HEK293 (cell line): ENCODE results near the gene ADK.

Experiments
- IKZF3 ChIP-seq: fragments of 450-650 bp; IDR thresholded peaks from 2 replicates; pipeline ENCODE4 v1.5.0; 2018; ENCODE audit warnings: missing biosample characterization, mild to moderate bottlenecking, missing genetic modification characterization, moderate library complexity
- ZBTB48 ChIP-seq: fragments of 450-650 bp; formaldehyde crosslinking; IDR thresholded peaks from 2 replicates; pipeline ENCODE4 v1.5.1; 2016; ENCODE audit warnings: missing biosample characterization, missing genetic modification characterization
- ZFP37 ChIP-seq: fragments of 450-650 bp; formaldehyde crosslinking; IDR thresholded peaks from 2 replicates; pipeline ENCODE4 v1.5.1; 2016; ENCODE audit warnings: missing biosample characterization, missing genetic modification characterization
- ZFP69B ChIP-seq: fragments of 450-650 bp; formaldehyde crosslinking; IDR thresholded peaks from 2 replicates; pipeline ENCODE4 v1.5.1; 2016; ENCODE audit warnings: missing biosample characterization, missing genetic modification characterization
- ZIC2 ChIP-seq: fragments of 450-650 bp; formaldehyde crosslinking; IDR thresholded peaks from 2 replicates; pipeline ENCODE4 v1.5.1; 2016; ENCODE audit warnings: missing biosample characterization, missing genetic modification characterization
- ZNF114 ChIP-seq: fragments of 450-650 bp; formaldehyde crosslinking; IDR thresholded peaks from 2 replicates; pipeline ENCODE4 v1.5.0; 2017; ENCODE audit warnings: missing biosample characterization, missing genetic modification characterization
- ZNF202 ChIP-seq: fragments of 450-650 bp; formaldehyde crosslinking; IDR thresholded peaks from 2 replicates; pipeline ENCODE4 v1.5.1; 2016; ENCODE audit warnings: missing biosample characterization, missing genetic modification characterization, borderline replicate concordance
- ZNF221 ChIP-seq: fragments of 450-650 bp; formaldehyde crosslinking; IDR thresholded peaks from 2 replicates; pipeline ENCODE4 v1.5.1; 2017; ENCODE audit warnings: missing biosample characterization, missing genetic modification characterization, borderline replicate concordance
- ZNF341 ChIP-seq: fragments of 450-650 bp; formaldehyde crosslinking; IDR thresholded peaks from 2 replicates; pipeline ENCODE4; 2016; ENCODE audit warnings: low read depth, missing biosample characterization, missing genetic modification characterization
- ZNF362 ChIP-seq: fragments of 450-650 bp; formaldehyde crosslinking; IDR thresholded peaks from 2 replicates; pipeline ENCODE4 v1.5.1; 2016; ENCODE audit warnings: missing biosample characterization, missing genetic modification characterization
- ZNF514 ChIP-seq: fragments of 450-650 bp; formaldehyde crosslinking; IDR thresholded peaks from 2 replicates; pipeline ENCODE4 v1.5.1; 2016; ENCODE audit warnings: missing biosample characterization, missing genetic modification characterization
- ZNF518A ChIP-seq: fragments of 450-650 bp; formaldehyde crosslinking; conservative IDR thresholded peaks from 2 replicates; pipeline ENCODE4 v1.5.1; 2016; ENCODE audit warnings: low read depth, missing biosample characterization, missing genetic modification characterization
- ZNF600 ChIP-seq: fragments of 450-650 bp; formaldehyde crosslinking; IDR thresholded peaks from 2 replicates; pipeline ENCODE4 v1.5.1; 2016; ENCODE audit warnings: missing biosample characterization, missing genetic modification characterization
- ZNF645 ChIP-seq: fragments of 450-650 bp; formaldehyde crosslinking; IDR thresholded peaks from 2 replicates; pipeline ENCODE4; 2016; ENCODE audit warnings: missing biosample characterization, missing genetic modification characterization
- ZNF791 ChIP-seq: fragments of 450-650 bp; formaldehyde crosslinking; IDR thresholded peaks from 2 replicates; pipeline ENCODE4 v1.5.1; 2016; ENCODE audit warnings: missing biosample characterization, missing genetic modification characterization
- ZSCAN16 ChIP-seq: fragments of 450-650 bp; formaldehyde crosslinking; IDR thresholded peaks from 2 replicates; pipeline ENCODE4 v1.5.1; 2016; ENCODE audit warnings: missing biosample characterization, missing genetic modification characterization
- TF ChIP-seq, protein P1 (sequence below): fragments of 450-650 bp; formaldehyde crosslinking; IDR thresholded peaks from 2 replicates; pipeline ENCODE4 v1.5.1; 2016; ENCODE audit warnings: missing biosample characterization, missing genetic modification characterization
- TF ChIP-seq, protein P2 (sequence below): fragments of 450-650 bp; formaldehyde crosslinking; IDR thresholded peaks from 2 replicates; pipeline ENCODE4 v1.5.1; 2016; ENCODE audit warnings: missing biosample characterization, missing genetic modification characterization
- TF ChIP-seq, protein P3 (sequence below): fragments of 450-650 bp; formaldehyde crosslinking; IDR thresholded peaks from 2 replicates; pipeline ENCODE4 v1.5.1; 2016; ENCODE audit warnings: missing biosample characterization, missing genetic modification characterization
- TF ChIP-seq, protein P4 (sequence below): fragments of 450-650 bp; formaldehyde crosslinking; IDR thresholded peaks from 2 replicates; pipeline ENCODE4 v1.5.1; 2016; ENCODE audit warnings: missing biosample characterization, missing genetic modification characterization, low read depth

ADK gene

GRCh38 chr10:74175510-74176379 is 24.7 kb downstream of the ADK start (continued):
- TF ChIP-seq ZBTB48 (tag by site-specific recombination) (no peak), ZNF202 (tag by site-specific recombination) (no peak), IKZF3 (tag by site-specific recombination) (0 out of 2 replicates have a peak, but pooled peaks have one; percentile 94), ZSCAN16 (no peak), ZNF114 (no peak), ZNF221 (tag by site-specific recombination) (no peak), ZIC2 (tag by site-specific recombination) (no peak), ZNF514 (tag by site-specific recombination) (no peak), ZNF362 (tag by site-specific recombination) (no peak), ZFP37 (tag by site-specific recombination) (0 out of 2 replicates have a peak, but pooled peaks have one; percentile 16), ZNF600 (tag by site-specific recombination) (peak; percentile 39), ZFP69B (tag by site-specific recombination) (peak; percentile 91), ZNF341 (tag by site-specific recombination) (peak; percentile 100), ZNF518A (tag by site-specific recombination) (0 out of 2 replicates have a peak, but pooled peaks have one; percentile 21), ZNF645 (tag by site-specific recombination) (no peak), ZNF791 (no peak)
- TF ChIP-seq, protein P1, sequence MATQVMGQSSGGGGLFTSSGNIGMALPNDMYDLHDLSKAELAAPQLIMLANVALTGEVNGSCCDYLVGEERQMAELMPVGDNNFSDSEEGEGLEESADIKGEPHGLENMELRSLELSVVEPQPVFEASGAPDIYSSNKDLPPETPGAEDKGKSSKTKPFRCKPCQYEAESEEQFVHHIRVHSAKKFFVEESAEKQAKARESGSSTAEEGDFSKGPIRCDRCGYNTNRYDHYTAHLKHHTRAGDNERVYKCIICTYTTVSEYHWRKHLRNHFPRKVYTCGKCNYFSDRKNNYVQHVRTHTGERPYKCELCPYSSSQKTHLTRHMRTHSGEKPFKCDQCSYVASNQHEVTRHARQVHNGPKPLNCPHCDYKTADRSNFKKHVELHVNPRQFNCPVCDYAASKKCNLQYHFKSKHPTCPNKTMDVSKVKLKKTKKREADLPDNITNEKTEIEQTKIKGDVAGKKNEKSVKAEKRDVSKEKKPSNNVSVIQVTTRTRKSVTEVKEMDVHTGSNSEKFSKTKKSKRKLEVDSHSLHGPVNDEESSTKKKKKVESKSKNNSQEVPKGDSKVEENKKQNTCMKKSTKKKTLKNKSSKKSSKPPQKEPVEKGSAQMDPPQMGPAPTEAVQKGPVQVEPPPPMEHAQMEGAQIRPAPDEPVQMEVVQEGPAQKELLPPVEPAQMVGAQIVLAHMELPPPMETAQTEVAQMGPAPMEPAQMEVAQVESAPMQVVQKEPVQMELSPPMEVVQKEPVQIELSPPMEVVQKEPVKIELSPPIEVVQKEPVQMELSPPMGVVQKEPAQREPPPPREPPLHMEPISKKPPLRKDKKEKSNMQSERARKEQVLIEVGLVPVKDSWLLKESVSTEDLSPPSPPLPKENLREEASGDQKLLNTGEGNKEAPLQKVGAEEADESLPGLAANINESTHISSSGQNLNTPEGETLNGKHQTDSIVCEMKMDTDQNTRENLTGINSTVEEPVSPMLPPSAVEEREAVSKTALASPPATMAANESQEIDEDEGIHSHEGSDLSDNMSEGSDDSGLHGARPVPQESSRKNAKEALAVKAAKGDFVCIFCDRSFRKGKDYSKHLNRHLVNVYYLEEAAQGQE (tag by site-specific recombination), result no peak
- TF ChIP-seq, protein P2, sequence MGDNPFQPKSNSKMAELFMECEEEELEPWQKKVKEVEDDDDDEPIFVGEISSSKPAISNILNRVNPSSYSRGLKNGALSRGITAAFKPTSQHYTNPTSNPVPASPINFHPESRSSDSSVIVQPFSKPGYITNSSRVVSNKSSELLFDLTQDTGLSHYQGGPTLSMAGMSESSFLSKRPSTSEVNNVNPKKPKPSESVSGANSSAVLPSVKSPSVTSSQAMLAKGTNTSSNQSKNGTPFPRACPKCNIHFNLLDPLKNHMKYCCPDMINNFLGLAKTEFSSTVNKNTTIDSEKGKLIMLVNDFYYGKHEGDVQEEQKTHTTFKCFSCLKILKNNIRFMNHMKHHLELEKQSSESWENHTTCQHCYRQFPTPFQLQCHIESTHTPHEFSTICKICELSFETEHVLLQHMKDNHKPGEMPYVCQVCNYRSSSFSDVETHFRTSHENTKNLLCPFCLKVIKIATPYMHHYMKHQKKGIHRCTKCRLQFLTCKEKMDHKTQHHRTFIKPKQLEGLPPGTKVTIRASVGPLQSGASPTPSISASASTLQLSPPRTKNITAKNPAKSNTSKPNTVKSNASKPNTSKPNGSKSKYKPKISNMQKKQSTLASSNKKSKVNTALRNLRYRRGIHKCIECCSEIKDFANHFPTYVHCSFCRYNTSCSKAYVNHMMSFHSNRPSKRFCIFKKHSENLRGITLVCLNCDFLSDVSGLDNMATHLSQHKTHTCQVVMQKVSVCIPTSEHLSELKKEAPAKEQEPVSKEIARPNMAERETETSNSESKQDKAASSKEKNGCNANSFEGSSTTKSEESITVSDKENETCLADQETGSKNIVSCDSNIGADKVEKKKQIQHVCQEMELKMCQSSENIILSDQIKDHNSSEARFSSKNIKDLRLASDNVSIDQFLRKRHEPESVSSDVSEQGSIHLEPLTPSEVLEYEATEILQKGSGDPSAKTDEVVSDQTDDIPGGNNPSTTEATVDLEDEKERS (tag by site-specific recombination), result no peak
- TF ChIP-seq, protein P3, sequence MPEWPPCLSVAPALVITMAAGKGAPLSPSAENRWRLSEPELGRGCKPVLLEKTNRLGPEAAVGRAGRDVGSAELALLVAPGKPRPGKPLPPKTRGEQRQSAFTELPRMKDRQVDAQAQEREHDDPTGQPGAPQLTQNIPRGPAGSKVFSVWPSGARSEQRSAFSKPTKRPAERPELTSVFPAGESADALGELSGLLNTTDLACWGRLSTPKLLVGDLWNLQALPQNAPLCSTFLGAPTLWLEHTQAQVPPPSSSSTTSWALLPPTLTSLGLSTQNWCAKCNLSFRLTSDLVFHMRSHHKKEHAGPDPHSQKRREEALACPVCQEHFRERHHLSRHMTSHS (tag by site-specific recombination), result no peak
- TF ChIP-seq, protein P4, sequence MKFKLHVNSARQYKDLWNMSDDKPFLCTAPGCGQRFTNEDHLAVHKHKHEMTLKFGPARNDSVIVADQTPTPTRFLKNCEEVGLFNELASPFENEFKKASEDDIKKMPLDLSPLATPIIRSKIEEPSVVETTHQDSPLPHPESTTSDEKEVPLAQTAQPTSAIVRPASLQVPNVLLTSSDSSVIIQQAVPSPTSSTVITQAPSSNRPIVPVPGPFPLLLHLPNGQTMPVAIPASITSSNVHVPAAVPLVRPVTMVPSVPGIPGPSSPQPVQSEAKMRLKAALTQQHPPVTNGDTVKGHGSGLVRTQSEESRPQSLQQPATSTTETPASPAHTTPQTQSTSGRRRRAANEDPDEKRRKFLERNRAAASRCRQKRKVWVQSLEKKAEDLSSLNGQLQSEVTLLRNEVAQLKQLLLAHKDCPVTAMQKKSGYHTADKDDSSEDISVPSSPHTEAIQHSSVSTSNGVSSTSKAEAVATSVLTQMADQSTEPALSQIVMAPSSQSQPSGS (tag by site-specific recombination), result no peak
